ENCODE measurements around the gene FLACC1. TPM values are rescaled to one million over a fixed set of nuclear protein-coding genes. Genes with fewer than 3 reads are reported as not detected.

FLACC1 gene
- total and polyA plus RNA-seq, 5 donors from 2014 or later, result 0.23 to 7.0 (median 1.6) TPM

- Mint-ChIP-seq H3K36me3 (peaks cover 74% of the 10 kb centered on the region), H3K4me3 (peak overlapping the region in 1 of 4 donors; percentile 55), H3K9me3 (peaks cover 0 to 3% (median 0%) of the 10 kb centered on the region in 7 donors), H3K27ac (peak overlapping the region in 2 of 3 donors; percentile 14 to 86), H3K4me1 (peaks cover 21 to 70% (median 57%) of the 10 kb centered on the region in 4 donors), H3K27me3 (no peaks in the 10 kb centered on the region)
- H3K27ac ChIP-seq (ENCODE audit: insufficient read depth, low read length, poor library complexity, severe bottlenecking), result no peak overlapping the region
- DNase-seq (no peak), ATAC-seq (ENCODE audit: low read depth in 2 of 2) (no peak)
- H3K27me3 ChIP-seq (ENCODE audit: control insufficient read depth, insufficient read depth, low read length), result no peaks in the 10 kb centered on the region
- H3K4me3 ChIP-seq (ENCODE audit: low read depth, low read length), result no peak overlapping the region
- H3K9me3 ChIP-seq (ENCODE audit: control insufficient read depth in 2 of 2, low read length in 2 of 2), result no peaks in the 10 kb centered on the region
- H3K4me1 ChIP-seq (ENCODE audit: control insufficient read depth, insufficient read depth, low read length, poor library complexity, severe bottlenecking), result peaks cover 37% of the 10 kb centered on the region
- peaks cover 96% of the 10 kb centered on the region for H3K36me3 ChIP-seq (ENCODE audit: control insufficient read depth, insufficient read depth, low read length)
Observed at GRCh38 chr2:201275069-201275468, 82.1 kb downstream of the FLACC1 start.

GRCh38 chr2:201273330-201273983 is 83.7 kb downstream of the FLACC1 start:
- H3K36me3 ChIP-seq (ENCODE audit: control insufficient read depth, insufficient read depth, low read length), result peaks cover 98% of the 10 kb centered on the region
- H3K4me1 Mint-ChIP-seq, result peaks cover 30 to 74% (median 60%) of the 10 kb centered on the region in 4 donors
- ATAC-seq (ENCODE audit: low read depth in 2 of 2), result peak; percentile 23 to 28
- peaks cover 74% of the 10 kb centered on the region for H3K36me3 Mint-ChIP-seq
- peak overlapping the region; percentile 16 to 77 (median 48) for H3K4me3 Mint-ChIP-seq
- H3K27me3 ChIP-seq (ENCODE audit: control insufficient read depth, insufficient read depth, low read length), result no peaks in the 10 kb centered on the region
- peak in 2 of 3 donors; percentile 31 to 43 for DNase-seq
- peaks cover 51% of the 10 kb centered on the region for H3K4me1 ChIP-seq (ENCODE audit: control insufficient read depth, insufficient read depth, low read length, poor library complexity, severe bottlenecking)
- H3K9me3 ChIP-seq (ENCODE audit: control insufficient read depth in 2 of 2, low read length in 2 of 2), result no peaks in the 10 kb centered on the region
- H3K27ac Mint-ChIP-seq, result peak overlapping the region; percentile 33 to 86 (median 84)
- peak overlapping the region; percentile 62 for H3K27ac ChIP-seq (ENCODE audit: insufficient read depth, low read length, poor library complexity, severe bottlenecking)
- H3K4me3 ChIP-seq (ENCODE audit: low read depth, low read length), result peak overlapping the region; percentile 33
- no peaks in the 10 kb centered on the region for H3K27me3 Mint-ChIP-seq
- no peaks in the 10 kb centered on the region for H3K9me3 Mint-ChIP-seq

GRCh38 chr2:201271917-201272316 is 85.2 kb downstream of the FLACC1 start:
- peak overlapping the region; percentile 8 for H3K4me3 ChIP-seq (ENCODE audit: low read depth, low read length)

GRCh38 chr2:201270293-201271001 is 86.7 kb downstream of the FLACC1 start:
- Mint-ChIP-seq H3K4me3 (peak overlapping the region; percentile 23 to 82 (median 44)), H3K4me1 (peaks cover 42 to 89% (median 72%) of the 10 kb centered on the region in 4 donors), H3K27me3 (no peaks in the 10 kb centered on the region), H3K36me3 (peaks cover 81% of the 10 kb centered on the region), H3K27ac (peak overlapping the region; percentile 53 to 86 (median 84)), H3K9me3 (peaks cover 0 to 2% (median 0%) of the 10 kb centered on the region in 7 donors)
- Histone ChIP-seq H3K9me3 (ENCODE audit: control insufficient read depth in 2 of 2, low read length in 2 of 2) (no peaks in the 10 kb centered on the region), H3K4me3 (ENCODE audit: low read depth, low read length) (peak overlapping the region; percentile 34), H3K27ac (ENCODE audit: insufficient read depth, low read length, poor library complexity, severe bottlenecking) (peak overlapping the region; percentile 28), H3K36me3 (ENCODE audit: control insufficient read depth, insufficient read depth, low read length) (peaks cover 94% of the 10 kb centered on the region), H3K4me1 (ENCODE audit: control insufficient read depth, insufficient read depth, low read length, poor library complexity, severe bottlenecking) (peaks cover 81% of the 10 kb centered on the region), H3K27me3 (ENCODE audit: control insufficient read depth, insufficient read depth, low read length) (no peaks in the 10 kb centered on the region)
- DNase-seq (no peak), ATAC-seq (ENCODE audit: low read depth in 2 of 2) (no peak)

More at GRCh38 chr2:201271917-201272316, 85.2 kb downstream of the FLACC1 start:
- H3K27ac Mint-ChIP-seq, result peak overlapping the region; percentile 84 to 97 (median 86)
- peaks cover 0 to 2% (median 0%) of the 10 kb centered on the region in 7 donors for H3K9me3 Mint-ChIP-seq
- DNase-seq (no peak), ATAC-seq (ENCODE audit: low read depth in 2 of 2) (peak in 1 of 2 donors; percentile 8)
- no peaks in the 10 kb centered on the region for H3K27me3 Mint-ChIP-seq
- Histone ChIP-seq H3K4me1 (ENCODE audit: control insufficient read depth, insufficient read depth, low read length, poor library complexity, severe bottlenecking) (peaks cover 66% of the 10 kb centered on the region), H3K9me3 (ENCODE audit: control insufficient read depth in 2 of 2, low read length in 2 of 2) (no peaks in the 10 kb centered on the region), H3K27ac (ENCODE audit: insufficient read depth, low read length, poor library complexity, severe bottlenecking) (peak overlapping the region; percentile 62), H3K27me3 (ENCODE audit: control insufficient read depth, insufficient read depth, low read length) (no peaks in the 10 kb centered on the region), H3K36me3 (ENCODE audit: control insufficient read depth, insufficient read depth, low read length) (peaks cover 100% of the 10 kb centered on the region)
- H3K4me3 Mint-ChIP-seq, result peak overlapping the region; percentile 13 to 54 (median 38)
- peaks cover 37 to 83% (median 66%) of the 10 kb centered on the region in 4 donors for H3K4me1 Mint-ChIP-seq
- peaks cover 79% of the 10 kb centered on the region for H3K36me3 Mint-ChIP-seq

- no peak for ATAC-seq (ENCODE audit: low read depth in 2 of 2)
- H3K4me3 Mint-ChIP-seq, result peak overlapping the region in 3 of 4 donors; percentile 63 to 82 (median 68)
- peaks cover 0 to 2% (median 0%) of the 10 kb centered on the region in 7 donors for H3K9me3 Mint-ChIP-seq
- Histone ChIP-seq H3K4me1 (ENCODE audit: control insufficient read depth, insufficient read depth, low read length, poor library complexity, severe bottlenecking) (peaks cover 88% of the 10 kb centered on the region), H3K27me3 (ENCODE audit: control insufficient read depth, insufficient read depth, low read length) (no peaks in the 10 kb centered on the region), H3K27ac (ENCODE audit: insufficient read depth, low read length, poor library complexity, severe bottlenecking) (peak overlapping the region; percentile 50), H3K36me3 (ENCODE audit: control insufficient read depth, insufficient read depth, low read length) (peaks cover 88% of the 10 kb centered on the region), H3K9me3 (ENCODE audit: control insufficient read depth in 2 of 2, low read length in 2 of 2) (no peaks in the 10 kb centered on the region), H3K4me3 (ENCODE audit: low read depth, low read length) (peak overlapping the region; percentile 34)
- H3K36me3 Mint-ChIP-seq, result peaks cover 76% of the 10 kb centered on the region
- H3K4me1 Mint-ChIP-seq, result peaks cover 42 to 92% (median 75%) of the 10 kb centered on the region in 4 donors
- H3K27ac Mint-ChIP-seq, result peak overlapping the region in 2 of 3 donors; percentile 79 to 83
- H3K27me3 Mint-ChIP-seq, result no peaks in the 10 kb centered on the region
- no peak for DNase-seq
Observed at GRCh38 chr2:201269764-201270163, 87.4 kb downstream of the FLACC1 start.

- Histone ChIP-seq H3K27ac (ENCODE audit: insufficient read depth, low read length, poor library complexity, severe bottlenecking) (peak overlapping the region; percentile 53), H3K4me1 (ENCODE audit: control insufficient read depth, insufficient read depth, low read length, poor library complexity, severe bottlenecking) (peaks cover 98% of the 10 kb centered on the region), H3K9me3 (ENCODE audit: control insufficient read depth in 2 of 2, low read length in 2 of 2) (no peaks in the 10 kb centered on the region), H3K36me3 (ENCODE audit: control insufficient read depth, insufficient read depth, low read length) (peaks cover 64% of the 10 kb centered on the region), H3K27me3 (ENCODE audit: control insufficient read depth, insufficient read depth, low read length) (no peaks in the 10 kb centered on the region), H3K4me3 (ENCODE audit: low read depth, low read length) (peak overlapping the region; percentile 78)
- peaks cover 0 to 2% (median 0%) of the 10 kb centered on the region in 7 donors for H3K9me3 Mint-ChIP-seq
- DNase-seq (no peak), ATAC-seq (ENCODE audit: low read depth in 2 of 2) (no peak)
- no peaks in the 10 kb centered on the region for H3K27me3 Mint-ChIP-seq
- peaks cover 59% of the 10 kb centered on the region for H3K36me3 Mint-ChIP-seq
- peak overlapping the region in 2 of 3 donors; percentile 77 to 85 for H3K27ac Mint-ChIP-seq
- H3K4me3 Mint-ChIP-seq, result peak overlapping the region; percentile 90 to 99 (median 92)
- peaks cover 40 to 94% (median 82%) of the 10 kb centered on the region in 4 donors for H3K4me1 Mint-ChIP-seq
Observed at GRCh38 chr2:201267278-201268030, 89.7 kb downstream of the FLACC1 start.

GRCh38 chr2:201266629-201267028 is 90.5 kb downstream of the FLACC1 start:
- H3K36me3 Mint-ChIP-seq, result peaks cover 56% of the 10 kb centered on the region
- no peaks in the 10 kb centered on the region for H3K27me3 Mint-ChIP-seq
- Histone ChIP-seq H3K9me3 (ENCODE audit: control insufficient read depth in 2 of 2, low read length in 2 of 2) (no peaks in the 10 kb centered on the region), H3K4me3 (ENCODE audit: low read depth, low read length) (peak overlapping the region; percentile 78), H3K27ac (ENCODE audit: insufficient read depth, low read length, poor library complexity, severe bottlenecking) (peak overlapping the region; percentile 53), H3K27me3 (ENCODE audit: control insufficient read depth, insufficient read depth, low read length) (no peaks in the 10 kb centered on the region), H3K36me3 (ENCODE audit: control insufficient read depth, insufficient read depth, low read length) (peaks cover 56% of the 10 kb centered on the region), H3K4me1 (ENCODE audit: control insufficient read depth, insufficient read depth, low read length, poor library complexity, severe bottlenecking) (peaks cover 95% of the 10 kb centered on the region)
- peaks cover 0 to 2% (median 0%) of the 10 kb centered on the region in 7 donors for H3K9me3 Mint-ChIP-seq
- H3K27ac Mint-ChIP-seq, result peak overlapping the region; percentile 35 to 90 (median 85)
- peaks cover 40 to 89% (median 75%) of the 10 kb centered on the region in 4 donors for H3K4me1 Mint-ChIP-seq
- H3K4me3 Mint-ChIP-seq, result peak overlapping the region; percentile 90 to 99 (median 92)
- DNase-seq, result no peak
- ATAC-seq (ENCODE audit: low read depth in 2 of 2), result no peak
